SH-SY5Y (cell line): Measurements from ENCODE around the gene FAM162A.

Experiments used
- GATA2 ChIP-seq: IDR thresholded peaks from 2 replicates; pipeline ENCODE4 v1.6.1; 2011; ENCODE audit warnings: mild to moderate bottlenecking, low read depth, low read length
- GATA3 ChIP-seq: IDR thresholded peaks from 2 replicates; pipeline ENCODE4 v1.6.1; 2011; ENCODE audit warnings: low read depth, mild to moderate bottlenecking, low read length, moderate library complexity

Gene FAM162A

GRCh38 chr3:122397201-122397600 lies 13.2 kb downstream of the FAM162A start:
- no peak for TF ChIP-seq GATA3
- TF ChIP-seq GATA2: no peak

GRCh38 chr3:122398920-122399319 lies 14.9 kb downstream of the FAM162A start:
- TF ChIP-seq GATA3: no peak

GRCh38 chr3:122403489-122403888 lies 19.5 kb downstream of the FAM162A start:
- TF ChIP-seq GATA2 (no peak), GATA3 (no peak)

- TF ChIP-seq GATA3: no peak
- TF ChIP-seq GATA2: no peak
Measured at GRCh38 chr3:122405015-122405414, 21.0 kb downstream of the FAM162A start.

- TF ChIP-seq GATA2 (no peak), GATA3 (no peak)
Measured at GRCh38 chr3:122406198-122406597, 22.2 kb downstream of the FAM162A start.

GRCh38 chr3:122407946-122408345 lies 24.0 kb downstream of the FAM162A start:
- TF ChIP-seq GATA3: no peak
- TF ChIP-seq GATA2: no peak

- no peak for TF ChIP-seq GATA3
- no peak for TF ChIP-seq GATA2
Measured at GRCh38 chr3:122409446-122409845, 25.5 kb downstream of the FAM162A start.

- no peak for TF ChIP-seq GATA3
- no peak for TF ChIP-seq GATA2
Measured at GRCh38 chr3:122410111-122410510, 26.1 kb downstream of the FAM162A start.

GRCh38 chr3:122410639-122411038 lies 26.7 kb downstream of the FAM162A start:
- TF ChIP-seq GATA3 (no peak), GATA2 (no peak)

- no peak for TF ChIP-seq GATA2
- TF ChIP-seq GATA3: no peak
Measured at GRCh38 chr3:122414391-122414790, 30.4 kb downstream of the FAM162A start.

- TF ChIP-seq GATA2: no peak
- no peak for TF ChIP-seq GATA3
Measured at GRCh38 chr3:122415104-122415744, 31.2 kb downstream of the FAM162A start.

- TF ChIP-seq GATA2 (no peak), GATA3 (no peak)
Measured at GRCh38 chr3:122415762-122416654, 32.0 kb downstream of the FAM162A start, which contains the start of gene WDR5B. Gene WDR5B, minus strand, starts transcription at chr3:122416062. Its CDS starts 534 bp downstream, at chr3:122415528.

GRCh38 chr3:122416966-122417365 lies 33.0 kb downstream of the FAM162A start:
- TF ChIP-seq GATA2: no peak
- TF ChIP-seq GATA3: no peak

GRCh38 chr3:122421101-122421500 lies 37.1 kb downstream of the FAM162A start:
- TF ChIP-seq GATA3 (no peak), GATA2 (no peak)

GRCh38 chr3:122421836-122422235 lies 37.9 kb downstream of the FAM162A start:
- TF ChIP-seq GATA3 (no peak), GATA2 (no peak)
